Activated naive CD4-positive, alpha-beta T cell treated with Interleukin-2 at 50 U/mL for 16 hours (primary cell): ENCODE measurements around the gene IRX3.

Source experiments
- DNase-seq: peaks from one replicate; pipeline ENCODE4 v3.0.0-alpha.2; 2020

Gene IRX3

GRCh38 chr16:54286366-54287130, at the start of gene IRX3:
IRX3 (minus strand) TSS chr16:54286787; CDS start chr16:54286050, 737 bp downstream.
- DNase-seq = no peak

GRCh38 chr16:54335230-54335629, 48.6 kb upstream of the IRX3 start:
- DNase-seq = no peak

GRCh38 chr16:54334208-54334607, 47.6 kb upstream of the IRX3 start:
- no peak for DNase-seq

GRCh38 chr16:54331241-54332002, 44.8 kb upstream of the IRX3 start:
- no peak for DNase-seq

GRCh38 chr16:54327609-54328008, 41.0 kb upstream of the IRX3 start:
- DNase-seq = no peak

GRCh38 chr16:54326266-54326662, 39.7 kb upstream of the IRX3 start:
- DNase-seq = no peak

- DNase-seq = no peak
Observed at GRCh38 chr16:54325616-54326265, 39.2 kb upstream of the IRX3 start.

- DNase-seq = no peak
Observed at GRCh38 chr16:54324716-54325115, 38.1 kb upstream of the IRX3 start.

- no peak for DNase-seq
Observed at GRCh38 chr16:54320697-54321340, 34.2 kb upstream of the IRX3 start.

- DNase-seq = no peak
Observed at GRCh38 chr16:54318941-54319340, 32.4 kb upstream of the IRX3 start.

GRCh38 chr16:54317101-54317611, 30.6 kb upstream of the IRX3 start:
- DNase-seq = no peak

GRCh38 chr16:54316095-54316889, 29.7 kb upstream of the IRX3 start:
- no peak for DNase-seq

- DNase-seq = no peak
Observed at GRCh38 chr16:54313789-54314188, 27.2 kb upstream of the IRX3 start.

- DNase-seq = no peak
Observed at GRCh38 chr16:54312502-54312991, 26.0 kb upstream of the IRX3 start.

- no peak for DNase-seq
Observed at GRCh38 chr16:54309341-54309740, 22.8 kb upstream of the IRX3 start.

GRCh38 chr16:54305080-54305479, 18.5 kb upstream of the IRX3 start:
- DNase-seq = no peak

GRCh38 chr16:54303613-54304012, 17.0 kb upstream of the IRX3 start:
- DNase-seq = no peak

- no peak for DNase-seq
Observed at GRCh38 chr16:54297154-54297553, 10.6 kb upstream of the IRX3 start.

- DNase-seq = no peak
Observed at GRCh38 chr16:54296543-54296942, 10.0 kb upstream of the IRX3 start.

- no peak for DNase-seq
Observed at GRCh38 chr16:54291656-54292487, 5.3 kb upstream of the IRX3 start.
